Endometrium (tissue), 2 donors: ENCODE measurements around the gene VEPH1.
"Not testable (repeated sequence)": the region's sequence is repeated elsewhere in the genome, so short reads cannot be mapped to it uniquely, and the experiment has no call there.

ENCODE experiments used
- FAIRE-seq: peaks from 2 replicates; lab custom pipeline; 2012; peaks lifted over from hg19 to GRCh38; lab: Jason Lieb, UNC
- donor health status: control.
- donor health status: control.

VEPH1 gene

GRCh38 chr3:157348304-157349075, 154.7 kb downstream of the VEPH1 start:
- FAIRE-seq = not testable (repeated sequence)

GRCh38 chr3:157347577-157348303, 155.5 kb downstream of the VEPH1 start:
- no peak for FAIRE-seq

- FAIRE-seq = no peak
These were observed 166.8 kb downstream of the VEPH1 start for GRCh38 chr3:157336252-157337009.

GRCh38 chr3:157335233-157336076, 167.8 kb downstream of the VEPH1 start:
- FAIRE-seq = no peak

- FAIRE-seq = no peak
These were observed 169.6 kb downstream of the VEPH1 start for GRCh38 chr3:157333551-157333991.

GRCh38 chr3:157330206-157330605, 173.0 kb downstream of the VEPH1 start:
- FAIRE-seq = no peak

GRCh38 chr3:157329551-157329950, 173.7 kb downstream of the VEPH1 start:
- FAIRE-seq = no peak

GRCh38 chr3:157327837-157328236, 175.4 kb downstream of the VEPH1 start:
- FAIRE-seq = no peak

GRCh38 chr3:157327018-157327417, 176.2 kb downstream of the VEPH1 start:
- no peak for FAIRE-seq

- FAIRE-seq = not testable (repeated sequence)
These were observed 178.3 kb downstream of the VEPH1 start for GRCh38 chr3:157324869-157325268.

- FAIRE-seq = no peak
These were observed 179.9 kb downstream of the VEPH1 start for GRCh38 chr3:157323360-157323759.

GRCh38 chr3:157319672-157320071, 183.5 kb downstream of the VEPH1 start:
- FAIRE-seq = no peak

GRCh38 chr3:157318639-157319288, 184.5 kb downstream of the VEPH1 start:
- no peak for FAIRE-seq

- FAIRE-seq = no peak
These were observed 185.3 kb downstream of the VEPH1 start for GRCh38 chr3:157317895-157318294.

GRCh38 chr3:157313186-157313585, 190.0 kb downstream of the VEPH1 start:
- no peak for FAIRE-seq

- FAIRE-seq = no peak
These were observed 190.9 kb downstream of the VEPH1 start for GRCh38 chr3:157312376-157312745.

GRCh38 chr3:157311633-157312375, 191.4 kb downstream of the VEPH1 start:
- no peak for FAIRE-seq

- FAIRE-seq = no peak
These were observed 192.7 kb downstream of the VEPH1 start for GRCh38 chr3:157310329-157311052.

- no peak for FAIRE-seq
These were observed 196.7 kb downstream of the VEPH1 start for GRCh38 chr3:157306502-157306901.

GRCh38 chr3:157305392-157305791, 197.8 kb downstream of the VEPH1 start:
- FAIRE-seq = no peak
